C4-2B (cell line): ENCODE results near the gene PA2G4.

ENCODE experiments used
- ZFX ChIP-seq: fragments of 450-650 bp; IDR thresholded peaks from 2 replicates; pipeline ENCODE4 v1.6.1; 2017
- TF ChIP-seq, protein P1 (sequence below): fragments of 450-650 bp; conservative IDR thresholded peaks from 2 replicates; pipeline ENCODE4 v1.5.1; 2017; ENCODE audit warnings: mild to moderate bottlenecking

GRCh38 chr12:56134897-56135296 lies 30.5 kb downstream of the PA2G4 start:
- TF ChIP-seq, protein P1, sequence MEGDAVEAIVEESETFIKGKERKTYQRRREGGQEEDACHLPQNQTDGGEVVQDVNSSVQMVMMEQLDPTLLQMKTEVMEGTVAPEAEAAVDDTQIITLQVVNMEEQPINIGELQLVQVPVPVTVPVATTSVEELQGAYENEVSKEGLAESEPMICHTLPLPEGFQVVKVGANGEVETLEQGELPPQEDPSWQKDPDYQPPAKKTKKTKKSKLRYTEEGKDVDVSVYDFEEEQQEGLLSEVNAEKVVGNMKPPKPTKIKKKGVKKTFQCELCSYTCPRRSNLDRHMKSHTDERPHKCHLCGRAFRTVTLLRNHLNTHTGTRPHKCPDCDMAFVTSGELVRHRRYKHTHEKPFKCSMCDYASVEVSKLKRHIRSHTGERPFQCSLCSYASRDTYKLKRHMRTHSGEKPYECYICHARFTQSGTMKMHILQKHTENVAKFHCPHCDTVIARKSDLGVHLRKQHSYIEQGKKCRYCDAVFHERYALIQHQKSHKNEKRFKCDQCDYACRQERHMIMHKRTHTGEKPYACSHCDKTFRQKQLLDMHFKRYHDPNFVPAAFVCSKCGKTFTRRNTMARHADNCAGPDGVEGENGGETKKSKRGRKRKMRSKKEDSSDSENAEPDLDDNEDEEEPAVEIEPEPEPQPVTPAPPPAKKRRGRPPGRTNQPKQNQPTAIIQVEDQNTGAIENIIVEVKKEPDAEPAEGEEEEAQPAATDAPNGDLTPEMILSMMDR: no peak
- TF ChIP-seq ZFX: no peak
